B cell (primary cell): ENCODE measurements around the gene HOXB6. TPM values are rescaled to one million over a fixed set of nuclear protein-coding genes. Genes with fewer than 3 reads are reported as not detected.

Source experiments
- ATAC-seq: fragments of 200-7000 bp; cut with Tn5 transposase; one replicate; pipeline ENCODE4 v1.10.0; 2021; ENCODE audit warnings: low read depth, mild to moderate bottlenecking, moderate number of reproducible peaks, moderate library complexity
- CTCF ChIA-PET: fragments of 350-600 bp; sonication (Branson Sonifier 250); formaldehyde crosslinking; loops from one replicate; lab custom pipeline; 2021; ENCODE audit warnings: antibody characterized with exemption, inconsistent platforms; lab: Charles Lee
- POLR2A ChIA-PET: fragments of 350-600 bp; sonication (Branson Sonifier 250); formaldehyde crosslinking; loops from one replicate; lab custom pipeline; 2021; ENCODE audit warnings: antibody characterized with exemption; lab: Charles Lee
- DNase-seq: peaks from one replicate; pipeline ENCODE4 v3.0.0; 2013
- H2AFZ ChIP-seq: 2 replicates; pipeline ENCODE4 v1.6.1; 2012; ENCODE audit warnings: mild to moderate bottlenecking, low read depth, low read length; ENCODE audit not compliant: insufficient read depth, poor library complexity, severe bottlenecking
- H3K27ac ChIP-seq, 2 donors: 1 replicate in 1 of 2; 2 replicates in 1 of 2; pipeline ENCODE4 v1.5.1; 2012 to 2013; ENCODE audit warnings: low read length in 2 of 2, mild to moderate bottlenecking in 2 of 2, moderate library complexity in 1 of 2
- H3K27me3 ChIP-seq, 4 experiments: fragments of 200-600 bp in 1 of 4; sonication (generic) in 1 of 4; replicated peaks in 1 of 4; 1 replicate in 2 of 4; 2 replicates in 2 of 4; pipeline versions ENCODE4 v1.6.1 to v1.7.0; 2013 to 2016; ENCODE audit warnings: low read length in 3 of 4, mild to moderate bottlenecking in 2 of 4, mixed read lengths in 1 of 4, moderate library complexity in 1 of 4; ENCODE audit not compliant: insufficient read depth in 4 of 4, control insufficient read depth in 3 of 4; ENCODE audit errors: control extremely low read depth in 1 of 4
- H3K36me3 ChIP-seq, 2 experiments: replicated peaks in 1 of 2; 1 replicate in 1 of 2; 2 replicates in 1 of 2; pipeline versions ENCODE4 v1.6.1 to v1.7.1; 2013; ENCODE audit warnings: low read length in 1 of 2; ENCODE audit not compliant: insufficient read depth in 2 of 2, control insufficient read depth in 1 of 2; ENCODE audit errors: control extremely low read depth in 1 of 2, extremely low read depth in 1 of 2
- H3K4me1 ChIP-seq, 2 donors: fragments of 200-600 bp in 1 of 2; sonication (generic) in 1 of 2; 1 replicate in 1 of 2; 2 replicates in 1 of 2; pipeline versions ENCODE4 v1.5.1 to v1.6.1; 2013 to 2017; ENCODE audit warnings: low read length in 2 of 2; ENCODE audit not compliant: control insufficient read depth in 2 of 2, insufficient read depth in 2 of 2
- H3K4me2 ChIP-seq: replicated peaks from 2 replicates; pipeline ENCODE3; 2012; ENCODE audit warnings: mild to moderate bottlenecking, low read depth, low read length; ENCODE audit not compliant: poor library complexity, severe bottlenecking
- H3K4me3 ChIP-seq, 5 experiments: fragments of 200-600 bp in 1 of 5; sonication (generic) in 1 of 5; 1 replicate in 3 of 5; 2 replicates in 2 of 5; pipeline versions ENCODE4 v1.5.1 to v1.7.0; 2011 to 2016; ENCODE audit warnings: low read length in 4 of 5, mild to moderate bottlenecking in 4 of 5, low read depth in 2 of 5, control low read depth in 1 of 5, moderate library complexity in 1 of 5; ENCODE audit not compliant: insufficient read depth in 1 of 5; ENCODE audit errors: control extremely low read depth in 1 of 5, extremely low read depth in 1 of 5
- H3K79me2 ChIP-seq: fragments of 200-600 bp; sonication (generic); one replicate; pipeline ENCODE4 v1.6.0; 2016; ENCODE audit warnings: low read length; ENCODE audit not compliant: control insufficient read depth, insufficient read depth
- H3K9ac ChIP-seq: fragments of 200-600 bp; sonication (generic); 2 replicates; pipeline ENCODE4 v1.6.1; 2017; ENCODE audit warnings: mild to moderate bottlenecking, low read length, moderate library complexity
- H3K9me3 ChIP-seq, 3 donors: one replicate each; pipeline versions ENCODE4 v1.6.1 to v1.7.1; 2013; ENCODE audit warnings: low read length in 2 of 3; ENCODE audit not compliant: control insufficient read depth in 2 of 3, insufficient read depth in 1 of 3; ENCODE audit errors: control extremely low read depth in 1 of 3
- H4K20me1 ChIP-seq: 2 replicates; pipeline ENCODE4 v1.6.0; 2012; ENCODE audit warnings: mild to moderate bottlenecking, low read length; ENCODE audit not compliant: insufficient read depth, control insufficient read depth, poor library complexity, severe bottlenecking
- H3K27ac Mint-ChIP-seq: one replicate; pipeline ENCODE4 v1.8.0; 2021; ENCODE audit warnings: mixed read lengths
- H3K27me3 Mint-ChIP-seq: one replicate; pipeline ENCODE4 v1.8.0; 2021; ENCODE audit warnings: mixed read lengths
- H3K4me1 Mint-ChIP-seq: one replicate; pipeline ENCODE4 v1.8.0; 2021; ENCODE audit warnings: mixed read lengths
- H3K4me3 Mint-ChIP-seq: one replicate; pipeline ENCODE4 v1.8.0; 2021; ENCODE audit warnings: mixed read lengths
- H3K9me3 Mint-ChIP-seq: one replicate; pipeline ENCODE4 v1.8.0; 2022; ENCODE audit warnings: mixed read lengths; ENCODE audit not compliant: insufficient read depth
- EZH2 ChIP-seq: IDR thresholded peaks from 2 replicates; pipeline ENCODE4 v1.6.1; 2012; ENCODE audit warnings: borderline replicate concordance, low read depth, mild to moderate bottlenecking, moderate library complexity, low read length; ENCODE audit not compliant: insufficient read depth, poor library complexity, severe bottlenecking
- WGBS: methylation state at CpG from one replicate; pipeline ENCODE4 v1.1.5; 2013; ENCODE audit warnings: missing lambda C conversion rate; ENCODE audit not compliant: insufficient coverage; 5-methylcytosine and 5-hydroxymethylcytosine counted together
- intact Hi-C: fragments of 100-400 bp; cut with micrococcal nuclease; formaldehyde crosslinking; loops from one replicate; pipeline ENCODE4 v1.10.0; 2022
- polyA plus RNA-seq: library from polyadenylated mRNA; depleted of rRNA; stranded (reverse); fragments of >200 nt; gene quantifications from 2 replicates; pipeline ENCODE4 v1.2.3, GENCODE V29; 2012
- total RNA-seq, 2 donors: library from RNA; stranded (reverse); fragments of 120-200 nt in 1 of 2; gene quantifications; 1 replicate in 1 of 2; 2 replicates in 1 of 2; pipeline versions ENCODE4 v1.2.3 to v1.2.4, GENCODE V29; 2013 to 2022
- TF ChIP-seq, protein P1 (sequence below): fragments of 200-600 bp; IDR thresholded peaks from one replicate; pipeline ENCODE4 v1.8.0; 2022; ENCODE audit warnings: antibody characterized with exemption, mild to moderate bottlenecking

Gene HOXB6
- total and polyA plus RNA-seq, 2 donors (not counting 1 experiment from before 2014, with no cell fraction given), result 0.10 TPM; not detected in 1

DNA sequence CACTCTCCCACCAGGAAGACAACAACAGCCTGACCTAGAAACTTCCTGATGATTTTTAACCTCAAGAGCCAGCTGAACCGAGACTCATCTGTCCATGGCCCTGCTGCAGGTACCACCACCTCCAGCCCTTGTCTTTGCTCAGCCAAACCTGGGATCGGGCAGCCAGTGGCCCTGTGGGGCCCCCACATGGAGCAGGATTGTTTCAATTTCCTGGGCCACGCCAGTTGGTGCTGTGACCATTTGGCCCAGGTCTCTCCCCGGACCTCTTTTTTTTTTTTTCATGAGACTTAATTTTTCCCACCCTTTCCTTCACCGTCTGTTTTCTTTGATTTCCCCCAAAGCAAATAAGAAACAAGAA is 51.6 kb downstream of the HOXB6 start:
- ATAC-seq (no peak), DNase-seq (no peak)
- ChIA-PET POLR2A (no interaction called here), CTCF (no interaction called here)
- Mint-ChIP-seq H3K27me3 (peaks cover 29% of the 10 kb centered on the region), H3K27ac (no peak overlapping the region), H3K4me3 (no peak overlapping the region), H3K4me1 (peaks cover 4% of the 10 kb centered on the region), H3K9me3 (no peaks in the 10 kb centered on the region)
- Histone ChIP-seq H3K27me3 (peaks cover 0 to 32% (median 10%) of the 10 kb centered on the region in 4 experiments), H2AFZ (no peak overlapping the region), H3K4me1 (peaks cover 3 to 8% of the 10 kb centered on the region in 2 donors), H3K27ac (no peak overlapping the region), H3K36me3 (no peaks in the 10 kb centered on the region), H4K20me1 (no peaks in the 10 kb centered on the region), H3K4me3 (no peak overlapping the region), H3K79me2 (no peaks in the 10 kb centered on the region), H3K9me3 (peaks cover 0 to 8% (median 0%) of the 10 kb centered on the region in 3 donors), H3K9ac (no peak overlapping the region), H3K4me2 (no peak overlapping the region)
- 92% methylated on average over 4 of the region's 5 CpGs for WGBS
- TF ChIP-seq, protein P1, sequence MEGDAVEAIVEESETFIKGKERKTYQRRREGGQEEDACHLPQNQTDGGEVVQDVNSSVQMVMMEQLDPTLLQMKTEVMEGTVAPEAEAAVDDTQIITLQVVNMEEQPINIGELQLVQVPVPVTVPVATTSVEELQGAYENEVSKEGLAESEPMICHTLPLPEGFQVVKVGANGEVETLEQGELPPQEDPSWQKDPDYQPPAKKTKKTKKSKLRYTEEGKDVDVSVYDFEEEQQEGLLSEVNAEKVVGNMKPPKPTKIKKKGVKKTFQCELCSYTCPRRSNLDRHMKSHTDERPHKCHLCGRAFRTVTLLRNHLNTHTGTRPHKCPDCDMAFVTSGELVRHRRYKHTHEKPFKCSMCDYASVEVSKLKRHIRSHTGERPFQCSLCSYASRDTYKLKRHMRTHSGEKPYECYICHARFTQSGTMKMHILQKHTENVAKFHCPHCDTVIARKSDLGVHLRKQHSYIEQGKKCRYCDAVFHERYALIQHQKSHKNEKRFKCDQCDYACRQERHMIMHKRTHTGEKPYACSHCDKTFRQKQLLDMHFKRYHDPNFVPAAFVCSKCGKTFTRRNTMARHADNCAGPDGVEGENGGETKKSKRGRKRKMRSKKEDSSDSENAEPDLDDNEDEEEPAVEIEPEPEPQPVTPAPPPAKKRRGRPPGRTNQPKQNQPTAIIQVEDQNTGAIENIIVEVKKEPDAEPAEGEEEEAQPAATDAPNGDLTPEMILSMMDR, result no peak
- TF ChIP-seq EZH2, result no peak
- intact Hi-C loops, result no loop called here

DNA sequence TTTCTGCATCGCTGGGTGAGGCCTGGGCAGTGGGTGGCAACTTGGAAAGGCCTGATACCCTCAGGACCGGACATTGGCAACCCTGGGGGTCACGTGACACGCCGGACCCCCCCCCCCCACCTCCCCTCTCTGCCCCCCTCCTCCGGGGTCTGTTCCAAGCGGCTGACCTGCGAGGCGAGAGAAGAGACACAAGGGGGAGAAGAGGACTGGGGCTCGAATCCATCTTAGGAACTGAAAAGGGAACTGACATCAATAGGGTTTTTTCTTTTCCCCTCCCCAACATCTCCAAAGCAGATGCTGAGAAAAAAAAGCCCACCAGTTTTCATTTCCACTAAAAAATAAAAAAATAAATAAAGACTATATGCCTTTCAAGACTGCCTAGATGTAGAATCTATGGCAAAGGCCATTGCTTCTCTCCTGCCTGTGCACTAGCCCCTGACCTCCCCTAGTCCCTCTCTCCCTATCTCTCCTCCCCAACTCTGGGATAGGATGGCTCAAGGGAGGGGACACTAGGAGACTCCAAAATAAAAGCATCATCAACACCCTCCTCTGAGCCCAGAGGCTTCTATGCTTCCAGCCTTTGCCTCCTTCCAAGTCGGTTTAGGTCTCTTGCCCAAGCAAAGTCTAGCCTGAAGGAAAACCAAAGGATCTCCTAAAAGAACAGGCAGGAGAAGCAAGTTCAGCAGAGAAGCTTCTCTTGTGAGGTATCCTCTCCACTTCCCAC is 52.2 kb downstream of the HOXB6 start:
- Histone ChIP-seq H3K9ac (no peak overlapping the region), H3K4me2 (no peak overlapping the region), H3K27ac (no peak overlapping the region), H3K79me2 (no peaks in the 10 kb centered on the region), H2AFZ (no peak overlapping the region), H4K20me1 (no peaks in the 10 kb centered on the region), H3K4me3 (no peak overlapping the region), H3K27me3 (peaks cover 0 to 29% (median 10%) of the 10 kb centered on the region in 4 experiments), H3K9me3 (peaks cover 0 to 8% (median 0%) of the 10 kb centered on the region in 3 donors), H3K36me3 (no peaks in the 10 kb centered on the region), H3K4me1 (peaks cover 9 to 14% of the 10 kb centered on the region in 2 donors)
- H3K4me3 Mint-ChIP-seq, result no peak overlapping the region
- H3K27me3 Mint-ChIP-seq, result peaks cover 28% of the 10 kb centered on the region
- H3K4me1 Mint-ChIP-seq, result peaks cover 8% of the 10 kb centered on the region
- intact Hi-C loops, result no loop called here
- ATAC-seq (no peak), DNase-seq (no peak)
- WGBS, result 76% methylated on average over 2 of the region's 11 CpGs
- H3K27ac Mint-ChIP-seq, result no peak overlapping the region
- TF ChIP-seq, protein P1, result no peak
- TF ChIP-seq EZH2, result no peak
- no peaks in the 10 kb centered on the region for H3K9me3 Mint-ChIP-seq
- ChIA-PET CTCF (no interaction called here), POLR2A (no interaction called here)
